Measurements from ENCODE around the gene SOWAHC. TPM values are rescaled to one million over a fixed set of nuclear protein-coding genes. Genes with fewer than 3 reads are reported as not detected.
"Not testable (repeated sequence)": the region's sequence is repeated elsewhere in the genome, so short reads cannot be mapped to it uniquely, and the experiment has no call there.

Gene SOWAHC
- total and polyA plus RNA-seq, 9 donors: 9.5 to 36.1 (median 16.0) TPM

DNA sequence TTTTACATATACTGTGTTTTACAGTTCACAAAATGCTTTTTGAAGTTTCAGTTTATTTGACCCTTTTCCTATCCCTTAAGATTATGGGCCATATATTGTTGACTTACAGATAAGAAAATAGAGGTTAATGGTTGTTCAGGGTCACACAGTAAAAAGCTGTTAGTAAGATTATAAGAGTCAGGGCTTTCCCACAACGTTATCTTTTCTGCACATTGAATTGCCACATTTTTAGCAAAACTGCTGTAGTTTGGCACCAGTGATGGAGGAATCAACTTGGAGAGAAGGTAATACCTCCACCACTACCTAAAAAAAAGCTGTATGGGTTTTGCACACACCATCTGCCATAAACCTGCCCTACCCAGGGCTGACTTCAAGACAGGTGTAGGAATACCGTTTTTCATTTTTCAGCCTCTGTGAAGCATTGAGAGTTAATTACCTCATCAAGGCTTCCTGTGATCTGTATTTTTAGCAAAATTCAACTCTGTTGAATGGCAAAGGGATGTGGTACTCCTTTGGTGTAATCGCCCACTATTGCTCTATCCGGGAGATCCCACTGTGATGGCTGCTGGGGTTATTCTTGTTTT is 5.0 kb downstream of the SOWAHC start:
- Histone ChIP-seq H3K4me3 (no peak overlapping the region), H3K36me3 (no peaks in the 10 kb centered on the region), H3K4me1 (ENCODE audit: insufficient read depth) (peaks cover 9% of the 10 kb centered on the region), H3K27me3 (no peaks in the 10 kb centered on the region), H3K9me3 (no peaks in the 10 kb centered on the region), H3K27ac (no peak overlapping the region)
- TF ChIP-seq EP300 (IDR thresholded peaks at IDR 0.05) (no peak), POLR2A (IDR thresholded peaks at IDR 0.05) (no peak)
- TF ChIP-seq, protein P1, sequence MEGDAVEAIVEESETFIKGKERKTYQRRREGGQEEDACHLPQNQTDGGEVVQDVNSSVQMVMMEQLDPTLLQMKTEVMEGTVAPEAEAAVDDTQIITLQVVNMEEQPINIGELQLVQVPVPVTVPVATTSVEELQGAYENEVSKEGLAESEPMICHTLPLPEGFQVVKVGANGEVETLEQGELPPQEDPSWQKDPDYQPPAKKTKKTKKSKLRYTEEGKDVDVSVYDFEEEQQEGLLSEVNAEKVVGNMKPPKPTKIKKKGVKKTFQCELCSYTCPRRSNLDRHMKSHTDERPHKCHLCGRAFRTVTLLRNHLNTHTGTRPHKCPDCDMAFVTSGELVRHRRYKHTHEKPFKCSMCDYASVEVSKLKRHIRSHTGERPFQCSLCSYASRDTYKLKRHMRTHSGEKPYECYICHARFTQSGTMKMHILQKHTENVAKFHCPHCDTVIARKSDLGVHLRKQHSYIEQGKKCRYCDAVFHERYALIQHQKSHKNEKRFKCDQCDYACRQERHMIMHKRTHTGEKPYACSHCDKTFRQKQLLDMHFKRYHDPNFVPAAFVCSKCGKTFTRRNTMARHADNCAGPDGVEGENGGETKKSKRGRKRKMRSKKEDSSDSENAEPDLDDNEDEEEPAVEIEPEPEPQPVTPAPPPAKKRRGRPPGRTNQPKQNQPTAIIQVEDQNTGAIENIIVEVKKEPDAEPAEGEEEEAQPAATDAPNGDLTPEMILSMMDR (IDR thresholded peaks at IDR 0.05): no peak
- no peak for DNase-seq
- 73 to 85% (median 81%) methylated on average over 4 of the region's 4 CpGs for WGBS, 3 donors
- intact Hi-C loops (cut with DNase I): loop anchor here in 2 of 4 donors (10.0 kb wide), 1 partner anchor 76 kb away; no protein-coding TSS in a partner anchor

DNA sequence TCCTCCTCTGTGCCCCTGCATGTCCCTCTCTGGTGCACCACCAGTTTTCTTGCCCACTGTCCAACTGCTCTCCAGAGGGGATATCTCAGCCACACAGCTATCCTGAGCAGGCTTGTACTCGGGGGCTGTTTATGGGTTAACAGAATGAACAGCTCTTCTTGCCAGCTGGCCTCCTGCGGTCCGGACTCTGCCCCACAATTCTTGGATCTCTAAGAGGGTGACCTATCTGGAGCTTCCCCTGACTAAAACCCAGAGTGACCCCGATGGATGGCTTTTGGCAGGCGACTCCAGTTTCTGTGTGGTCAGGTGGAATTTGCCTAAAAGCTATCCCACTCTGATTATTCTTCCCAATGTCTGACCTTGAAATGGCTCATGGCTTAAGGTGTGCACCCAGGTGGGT is 9.1 kb downstream of the SOWAHC start:
- Histone ChIP-seq H3K9me3 (no peaks in the 10 kb centered on the region), H3K4me3 (no peak overlapping the region), H3K36me3 (no peaks in the 10 kb centered on the region), H3K4me1 (ENCODE audit: insufficient read depth) (no peaks in the 10 kb centered on the region), H3K27ac (no peak overlapping the region), H3K27me3 (no peaks in the 10 kb centered on the region)
- 37 to 61% (median 56%) methylated on average over 5 of the region's 5 CpGs for WGBS, 3 donors
- TF ChIP-seq EP300 (IDR thresholded peaks at IDR 0.05): no peak
- TF ChIP-seq POLR2A (IDR thresholded peaks at IDR 0.05): no peak
- TF ChIP-seq, protein P1 (IDR thresholded peaks at IDR 0.05): no peak
- DNase-seq: no peak
- intact Hi-C loops (cut with DNase I): no loop called here

DNA sequence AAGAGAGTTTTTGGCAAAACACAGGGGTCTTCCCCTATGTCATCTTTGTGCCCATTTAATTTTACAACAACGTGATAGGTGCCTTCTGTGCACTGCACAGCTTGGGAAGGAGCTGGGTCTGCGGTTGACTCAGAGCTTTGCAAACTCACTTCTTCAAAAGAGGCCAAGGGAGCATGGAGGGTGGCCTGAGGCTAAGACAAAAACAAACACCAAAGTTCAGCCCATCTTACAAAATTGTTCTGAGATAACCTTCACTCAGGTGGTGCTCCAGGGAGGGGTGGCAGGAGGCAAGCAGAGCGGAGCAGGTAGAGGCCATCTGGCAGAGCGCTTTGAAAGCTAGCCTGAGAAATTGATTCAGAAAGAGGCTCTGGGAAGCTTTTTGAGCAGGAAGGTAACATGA is 9.8 kb downstream of the SOWAHC start:
- Histone ChIP-seq H3K4me1 (ENCODE audit: insufficient read depth) (no peaks in the 10 kb centered on the region), H3K9me3 (no peaks in the 10 kb centered on the region), H3K4me3 (no peak overlapping the region), H3K27ac (no peak overlapping the region), H3K36me3 (no peaks in the 10 kb centered on the region), H3K27me3 (no peaks in the 10 kb centered on the region)
- no peak for DNase-seq
- TF ChIP-seq POLR2A (IDR thresholded peaks at IDR 0.05) (no peak), EP300 (IDR thresholded peaks at IDR 0.05) (no peak)
- TF ChIP-seq, protein P1 (IDR thresholded peaks at IDR 0.05): no peak
- 92 to 98% (median 97%) methylated on average over 4 of the region's 4 CpGs for WGBS, 3 donors
- intact Hi-C loops (cut with DNase I): no loop called here

DNA sequence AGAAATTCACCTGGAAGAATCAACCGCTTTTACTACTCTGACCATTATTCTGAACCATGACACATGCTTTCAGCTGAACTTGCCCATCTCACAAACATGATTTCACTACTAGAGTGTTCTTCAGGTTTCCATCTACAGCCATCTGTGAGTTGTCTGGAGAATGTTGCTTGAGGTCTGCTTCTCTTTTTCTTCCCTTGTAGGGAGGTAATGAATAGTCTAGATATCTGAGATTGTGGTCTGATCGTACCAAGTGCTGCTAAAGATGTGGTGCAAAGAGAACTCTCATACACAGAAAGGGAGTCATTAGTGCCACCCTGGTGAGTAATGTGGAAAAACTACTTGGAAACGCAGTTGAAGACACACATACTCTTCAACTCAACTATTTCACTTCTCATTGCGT is 10.2 kb downstream of the SOWAHC start:
- Histone ChIP-seq H3K27ac (no peak overlapping the region), H3K4me1 (ENCODE audit: insufficient read depth) (no peaks in the 10 kb centered on the region), H3K27me3 (no peaks in the 10 kb centered on the region), H3K4me3 (no peak overlapping the region), H3K9me3 (no peaks in the 10 kb centered on the region), H3K36me3 (no peaks in the 10 kb centered on the region)
- DNase-seq: no peak
- TF ChIP-seq EP300 (IDR thresholded peaks at IDR 0.05) (no peak), POLR2A (IDR thresholded peaks at IDR 0.05) (no peak)
- TF ChIP-seq, protein P1 (IDR thresholded peaks at IDR 0.05): no peak
- intact Hi-C loops (cut with DNase I): no loop called here
- 78 to 93% (median 93%) methylated on average over 4 of the region's 4 CpGs for WGBS, 3 donors

DNA sequence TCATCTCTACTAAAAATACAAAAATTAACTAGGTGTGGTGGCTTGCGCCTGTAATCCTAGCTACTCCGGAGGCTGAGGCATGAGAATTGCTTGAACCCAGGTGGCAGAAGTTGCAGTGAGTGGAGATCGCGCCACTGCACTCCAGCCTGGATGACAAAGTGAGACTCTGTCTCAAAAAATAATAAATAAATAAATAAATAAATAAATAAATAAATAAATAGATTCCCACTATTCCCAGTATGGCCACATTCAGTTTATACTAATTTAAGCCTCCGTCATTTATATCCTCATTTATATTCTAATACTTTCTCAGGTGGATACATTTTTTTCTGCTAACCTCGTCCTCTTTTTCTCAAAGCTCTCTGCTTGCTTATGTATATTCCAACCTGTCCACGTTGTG is 14.2 kb downstream of the SOWAHC start:
- H3K4me1 ChIP-seq (ENCODE audit: insufficient read depth); H3K27me3 ChIP-seq; H3K27ac ChIP-seq; H3K36me3 ChIP-seq; H3K9me3 ChIP-seq; H3K4me3 ChIP-seq; intact Hi-C loops (cut with DNase I); DNase-seq: not testable (repeated sequence)
- WGBS, 3 donors: 79 to 87% (median 85%) methylated on average over 7 of the region's 7 CpGs

Data from ovary (tissue), 9 donors.